ENCODE measurements around the gene RNF168. TPM values are rescaled to one million over a fixed set of nuclear protein-coding genes. Genes with fewer than 3 reads are reported as not detected.

RNF168 gene
- total and polyA plus RNA-seq, 2 donors (not counting 1 experiment from before 2014, with no cell fraction given): 3.4 to 42.7 TPM

- POLR2A ChIA-PET: no interaction called here
- DNase-seq: no peak
- peak overlapping the region; percentile 29 for H2AFZ ChIP-seq (ENCODE audit: insufficient read depth, low read depth, low read length, poor library complexity, severe bottlenecking)
These were observed 3.6 kb downstream of the RNF168 start for GRCh38 chr3:196499807-196500524.

More at GRCh38 chr3:196499807-196500524, 3.6 kb downstream of the RNF168 start:
- Histone ChIP-seq H4K20me1 (ENCODE audit: control insufficient read depth, insufficient read depth, low read length, poor library complexity, severe bottlenecking) (peaks cover 62% of the 10 kb centered on the region), H3K4me3 (ENCODE audit: control extremely low read depth in 1 of 5, extremely low read depth in 1 of 5, insufficient read depth in 1 of 5, low read depth in 2 of 5, low read length in 4 of 5) (peak overlapping the region in 4 of 5 experiments; percentile 33 to 82 (median 80)), H3K36me3 (replicated peaks in 1 of 2; ENCODE audit: control extremely low read depth in 1 of 2, control insufficient read depth in 1 of 2, extremely low read depth in 1 of 2, insufficient read depth in 2 of 2, low read length in 1 of 2) (peaks cover 0 to 9% of the 10 kb centered on the region in 2 experiments), H3K9me3 (ENCODE audit: control extremely low read depth in 1 of 3, control insufficient read depth in 2 of 3, insufficient read depth in 1 of 3, low read length in 2 of 3) (no peaks in the 10 kb centered on the region), H3K79me2 (ENCODE audit: control insufficient read depth, insufficient read depth, low read length) (peaks cover 85% of the 10 kb centered on the region), H3K9ac (ENCODE audit: low read length) (peak overlapping the region; percentile 80), H3K4me2 (replicated peaks; ENCODE audit: low read depth, low read length, poor library complexity, severe bottlenecking) (peak overlapping the region; percentile 79), H3K27me3 (replicated peaks in 1 of 4; ENCODE audit: control extremely low read depth in 1 of 4, control insufficient read depth in 3 of 4, insufficient read depth in 4 of 4, low read length in 3 of 4) (no peaks in the 10 kb centered on the region), H3K27ac (ENCODE audit: low read length in 2 of 2) (peak overlapping the region in 1 of 2 donors; percentile 53), H3K4me1 (ENCODE audit: control insufficient read depth in 2 of 2, insufficient read depth in 2 of 2, low read length in 2 of 2) (peaks cover 16 to 28% of the 10 kb centered on the region in 2 donors)
- CTCF ChIA-PET: no interaction called here
- Mint-ChIP-seq H3K4me3 (peak overlapping the region; percentile 87), H3K27me3 (no peaks in the 10 kb centered on the region), H3K27ac (peak overlapping the region; percentile 47), H3K9me3 (ENCODE audit: insufficient read depth) (no peaks in the 10 kb centered on the region), H3K4me1 (peaks cover 46% of the 10 kb centered on the region)
- TF ChIP-seq CTCF (IDR thresholded peaks at IDR 0.05): no peak
- no peak for TF ChIP-seq EZH2 (IDR thresholded peaks at IDR 0.05; ENCODE audit: borderline replicate concordance, insufficient read depth, low read depth, low read length, poor library complexity, severe bottlenecking)
- ATAC-seq (ENCODE audit: low read depth): no peak
- WGBS (ENCODE audit: insufficient coverage): 86% methylated on average over 4 of the region's 11 CpGs
- intact Hi-C loops (cut with micrococcal nuclease): loop anchor here (5.0 to 10.0 kb wide), 2 partner anchors 418 to 795 kb away; partner anchors contain the start of genes DLG1 and TFRC

Data from B cell (primary cell).